Measurements from ENCODE around the gene SOD1. TPM values are rescaled to one million over a fixed set of nuclear protein-coding genes. Genes with fewer than 3 reads are reported as not detected.

SOD1 gene
- total RNA-seq, 1 donor from 2014 or later: 205 TPM

GRCh38 chr21:31688603-31689368 is 29.3 kb downstream of the SOD1 start:
- H3K4me1 Mint-ChIP-seq (ENCODE audit: unreplicated experiment): no peaks in the 10 kb centered on the region
- peak overlapping the region; percentile 37 for H3K27ac Mint-ChIP-seq (ENCODE audit: unreplicated experiment)
- no peak for DNase-seq (ENCODE audit: extremely low spot score, unreplicated experiment)
- TF ChIP-seq, protein P1, sequence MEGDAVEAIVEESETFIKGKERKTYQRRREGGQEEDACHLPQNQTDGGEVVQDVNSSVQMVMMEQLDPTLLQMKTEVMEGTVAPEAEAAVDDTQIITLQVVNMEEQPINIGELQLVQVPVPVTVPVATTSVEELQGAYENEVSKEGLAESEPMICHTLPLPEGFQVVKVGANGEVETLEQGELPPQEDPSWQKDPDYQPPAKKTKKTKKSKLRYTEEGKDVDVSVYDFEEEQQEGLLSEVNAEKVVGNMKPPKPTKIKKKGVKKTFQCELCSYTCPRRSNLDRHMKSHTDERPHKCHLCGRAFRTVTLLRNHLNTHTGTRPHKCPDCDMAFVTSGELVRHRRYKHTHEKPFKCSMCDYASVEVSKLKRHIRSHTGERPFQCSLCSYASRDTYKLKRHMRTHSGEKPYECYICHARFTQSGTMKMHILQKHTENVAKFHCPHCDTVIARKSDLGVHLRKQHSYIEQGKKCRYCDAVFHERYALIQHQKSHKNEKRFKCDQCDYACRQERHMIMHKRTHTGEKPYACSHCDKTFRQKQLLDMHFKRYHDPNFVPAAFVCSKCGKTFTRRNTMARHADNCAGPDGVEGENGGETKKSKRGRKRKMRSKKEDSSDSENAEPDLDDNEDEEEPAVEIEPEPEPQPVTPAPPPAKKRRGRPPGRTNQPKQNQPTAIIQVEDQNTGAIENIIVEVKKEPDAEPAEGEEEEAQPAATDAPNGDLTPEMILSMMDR (IDR thresholded peaks at IDR 0.05): no peak
- H3K9me3 Mint-ChIP-seq (ENCODE audit: unreplicated experiment): no peaks in the 10 kb centered on the region
- no peak overlapping the region for H3K4me3 Mint-ChIP-seq (ENCODE audit: unreplicated experiment)
- H3K36me3 Mint-ChIP-seq (ENCODE audit: unreplicated experiment): peaks cover 61% of the 10 kb centered on the region
- H3K27me3 Mint-ChIP-seq (ENCODE audit: unreplicated experiment): no peaks in the 10 kb centered on the region

DNA sequence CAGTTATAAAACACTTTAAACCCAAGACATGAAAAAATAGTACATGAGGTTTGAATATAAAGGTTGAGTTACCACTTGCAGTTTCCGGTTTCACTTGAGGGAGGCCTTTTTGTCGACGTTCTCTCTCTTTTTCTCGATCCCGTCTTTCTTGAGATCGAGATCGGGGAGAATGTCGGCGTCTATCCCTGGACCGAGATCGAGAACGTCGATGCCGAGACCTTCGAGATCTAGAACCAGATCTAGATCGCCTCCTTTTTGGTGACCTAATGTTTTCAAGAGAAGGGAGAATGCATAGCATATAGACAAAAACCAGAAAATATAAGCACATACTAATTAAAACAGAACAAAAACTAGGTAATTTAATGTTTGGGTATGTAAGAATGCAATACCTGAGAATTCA is 33.7 kb downstream of the SOD1 start:
- Mint-ChIP-seq H3K4me1 (ENCODE audit: unreplicated experiment) (no peaks in the 10 kb centered on the region), H3K36me3 (ENCODE audit: unreplicated experiment) (peaks cover 56% of the 10 kb centered on the region), H3K4me3 (ENCODE audit: unreplicated experiment) (no peak overlapping the region), H3K9me3 (ENCODE audit: unreplicated experiment) (no peaks in the 10 kb centered on the region), H3K27ac (ENCODE audit: unreplicated experiment) (no peak overlapping the region), H3K27me3 (ENCODE audit: unreplicated experiment) (no peaks in the 10 kb centered on the region)
- TF ChIP-seq, protein P1 (IDR thresholded peaks at IDR 0.05): no peak
- DNase-seq (ENCODE audit: extremely low spot score, unreplicated experiment): no peak

DNA sequence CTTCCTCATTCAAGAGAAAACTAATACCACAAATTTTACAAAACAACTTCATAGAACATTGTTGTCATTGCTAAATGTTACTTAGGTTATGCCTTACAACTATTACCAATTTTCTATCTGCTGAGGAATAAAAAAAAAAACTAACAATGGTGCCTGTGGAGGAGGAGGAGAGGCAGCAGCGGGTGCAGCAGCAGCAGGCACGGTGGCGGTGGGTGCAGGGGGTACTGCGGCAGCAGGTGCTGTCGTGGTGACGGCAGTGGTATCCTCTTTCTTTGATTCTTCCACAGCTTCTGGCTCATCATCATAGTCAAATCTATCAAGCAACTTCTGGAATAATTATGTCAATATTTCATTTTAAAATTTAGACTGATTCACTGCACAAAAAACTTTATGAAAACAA is 36.9 kb downstream of the SOD1 start:
- no peak for DNase-seq (ENCODE audit: extremely low spot score, unreplicated experiment)
- no peak overlapping the region for H3K27ac Mint-ChIP-seq (ENCODE audit: unreplicated experiment)
- no peak overlapping the region for H3K4me3 Mint-ChIP-seq (ENCODE audit: unreplicated experiment)
- H3K9me3 Mint-ChIP-seq (ENCODE audit: unreplicated experiment): no peaks in the 10 kb centered on the region
- no peaks in the 10 kb centered on the region for H3K4me1 Mint-ChIP-seq (ENCODE audit: unreplicated experiment)
- TF ChIP-seq, protein P1 (IDR thresholded peaks at IDR 0.05): no peak
- no peaks in the 10 kb centered on the region for H3K27me3 Mint-ChIP-seq (ENCODE audit: unreplicated experiment)
- H3K36me3 Mint-ChIP-seq (ENCODE audit: unreplicated experiment): peaks cover 58% of the 10 kb centered on the region

DNA sequence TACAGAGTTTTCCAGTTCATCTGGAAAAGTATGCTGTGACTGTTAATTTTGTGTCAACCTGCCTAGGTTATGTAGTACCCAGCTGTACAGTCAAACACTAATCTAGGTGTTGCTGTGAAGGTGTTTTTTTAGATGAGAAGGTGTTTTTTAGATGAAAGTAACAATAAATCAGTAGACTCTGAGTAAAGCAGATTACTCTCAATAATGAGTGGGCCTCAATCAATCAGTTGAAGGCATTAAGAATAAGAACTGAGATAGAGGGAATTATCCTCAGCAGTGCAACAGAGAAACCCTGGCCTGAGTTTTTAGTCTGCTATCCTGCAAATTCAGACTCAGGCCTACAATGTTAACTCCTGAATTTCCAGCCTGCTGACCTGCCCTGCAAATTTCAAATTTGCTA is 39.0 kb downstream of the SOD1 start:
- no peak for DNase-seq (ENCODE audit: extremely low spot score, unreplicated experiment)
- Mint-ChIP-seq H3K36me3 (ENCODE audit: unreplicated experiment) (peaks cover 54% of the 10 kb centered on the region), H3K9me3 (ENCODE audit: unreplicated experiment) (no peaks in the 10 kb centered on the region), H3K27me3 (ENCODE audit: unreplicated experiment) (no peaks in the 10 kb centered on the region), H3K4me3 (ENCODE audit: unreplicated experiment) (no peak overlapping the region), H3K4me1 (ENCODE audit: unreplicated experiment) (no peaks in the 10 kb centered on the region), H3K27ac (ENCODE audit: unreplicated experiment) (no peak overlapping the region)
- TF ChIP-seq, protein P1 (IDR thresholded peaks at IDR 0.05): no peak

- Mint-ChIP-seq H3K4me1 (ENCODE audit: unreplicated experiment) (no peaks in the 10 kb centered on the region), H3K27me3 (ENCODE audit: unreplicated experiment) (no peaks in the 10 kb centered on the region), H3K4me3 (ENCODE audit: unreplicated experiment) (no peak overlapping the region), H3K9me3 (ENCODE audit: unreplicated experiment) (no peaks in the 10 kb centered on the region), H3K27ac (ENCODE audit: unreplicated experiment) (no peak overlapping the region), H3K36me3 (ENCODE audit: unreplicated experiment) (peaks cover 46% of the 10 kb centered on the region)
- DNase-seq (ENCODE audit: extremely low spot score, unreplicated experiment): no peak
- TF ChIP-seq, protein P1 (IDR thresholded peaks at IDR 0.05): no peak
Measured at GRCh38 chr21:31700040-31700439, 40.5 kb downstream of the SOD1 start.
